HG03175 (cell line): ENCODE data around the gene MBNL3.
A peak's percentile ranks its signal among the peaks of the same experiment; 100 is the strongest.
"Not testable (repeated sequence)": the region's sequence is repeated elsewhere in the genome, so short reads cannot be mapped to it uniquely, and the experiment has no call there.

Experiments used
- ATAC-seq: cut with Tn5 transposase; IDR thresholded peaks from one replicate; pipeline ENCODE4 v1.9.1; 2021; ENCODE audit warnings: mild to moderate bottlenecking, moderate library complexity; ENCODE audit not compliant: unreplicated experiment

Gene MBNL3

GRCh38 chrX:132480581-132481203, 8.1 kb downstream of the MBNL3 start:
- peak; percentile 90 for ATAC-seq

GRCh38 chrX:132474544-132475248, 14.1 kb downstream of the MBNL3 start:
- ATAC-seq = no peak

DNA sequence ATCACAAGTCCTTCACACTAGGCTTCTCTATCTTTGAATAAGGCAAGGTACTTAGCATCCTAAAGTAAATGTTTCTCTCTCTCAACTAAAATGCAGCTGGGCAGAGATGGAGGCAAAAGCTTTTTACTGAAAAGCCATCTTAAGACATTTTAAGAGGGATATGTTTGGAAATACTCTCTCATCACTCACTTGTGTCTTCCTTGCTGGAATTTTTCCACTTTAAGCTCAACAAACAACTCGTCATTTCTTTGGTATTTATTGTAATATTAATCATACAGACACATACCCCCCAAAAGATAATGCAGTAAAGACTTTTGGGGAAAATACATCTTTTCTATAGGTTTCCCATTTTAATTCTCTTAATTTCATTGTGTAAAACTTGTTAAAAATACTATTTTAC, 16.4 kb downstream of the MBNL3 start:
- ATAC-seq = no peak

GRCh38 chrX:132470831-132471230, 18.0 kb downstream of the MBNL3 start:
- no peak for ATAC-seq

DNA sequence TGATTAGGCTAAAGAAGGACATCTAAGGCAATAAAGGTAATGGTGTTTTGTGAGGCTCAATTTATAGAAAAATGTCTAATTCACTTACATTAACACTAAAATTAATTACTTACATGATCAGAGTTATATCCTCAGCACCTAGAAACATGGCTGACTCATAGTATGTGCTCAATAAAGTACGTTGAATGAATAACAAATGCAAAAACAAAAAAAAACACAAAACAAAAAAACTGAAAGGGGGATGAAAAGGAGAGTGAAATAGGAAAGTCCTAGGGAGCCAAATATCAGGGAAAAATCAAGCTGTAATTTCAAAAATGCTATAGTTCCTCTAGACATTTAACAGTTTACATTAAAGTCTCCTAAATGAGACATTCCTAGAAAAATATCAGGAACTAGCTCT, 18.7 kb downstream of the MBNL3 start:
- no peak for ATAC-seq

- no peak for ATAC-seq
Observed at GRCh38 chrX:132468454-132468853, 20.4 kb downstream of the MBNL3 start.

- no peak for ATAC-seq
Observed at GRCh38 chrX:132467989-132468388, 20.8 kb downstream of the MBNL3 start.

DNA sequence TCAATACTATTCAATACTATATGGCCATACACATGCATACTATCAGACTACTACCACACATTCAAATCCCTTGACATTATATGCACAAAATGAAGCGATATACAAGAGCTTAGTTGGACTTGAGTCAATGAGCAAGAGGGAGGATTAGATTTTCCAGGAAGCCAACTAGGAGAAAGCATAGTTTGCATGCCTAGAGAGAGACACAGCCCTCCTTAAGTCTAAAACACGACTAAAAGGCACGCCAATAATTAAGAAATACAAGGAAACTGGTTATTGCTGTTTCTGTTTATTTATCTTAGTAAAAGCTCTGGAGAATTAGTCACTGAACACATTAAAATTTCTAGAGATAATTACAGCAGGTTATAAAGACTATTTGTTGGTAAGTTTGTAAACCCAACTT, 21.8 kb downstream of the MBNL3 start:
- no peak for ATAC-seq

- no peak for ATAC-seq
Observed at GRCh38 chrX:132463411-132463810, 25.4 kb downstream of the MBNL3 start.

DNA sequence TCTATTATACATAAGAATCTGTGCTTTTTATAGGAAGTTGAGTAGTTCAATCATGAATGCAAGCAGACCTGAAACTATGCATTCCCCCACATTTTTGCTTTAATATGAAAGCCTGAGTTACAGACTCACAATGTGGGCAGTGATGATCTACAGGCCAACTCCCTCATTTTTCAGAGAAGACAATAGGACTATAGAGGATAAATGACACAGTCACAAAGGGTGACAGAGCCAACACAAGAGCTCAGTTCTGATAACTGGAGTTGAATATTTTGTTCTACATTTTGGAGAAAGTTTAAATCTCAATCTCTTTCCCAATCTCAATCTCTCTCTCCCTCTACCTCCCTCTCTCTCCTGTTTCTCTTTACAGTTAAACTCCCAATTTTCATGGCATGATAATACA, 27.0 kb downstream of the MBNL3 start:
- no peak for ATAC-seq

- no peak for ATAC-seq
Observed at GRCh38 chrX:132452911-132453550, 35.8 kb downstream of the MBNL3 start.

- ATAC-seq = not testable (repeated sequence)
Observed at GRCh38 chrX:132445909-132446308, 42.9 kb downstream of the MBNL3 start.

DNA sequence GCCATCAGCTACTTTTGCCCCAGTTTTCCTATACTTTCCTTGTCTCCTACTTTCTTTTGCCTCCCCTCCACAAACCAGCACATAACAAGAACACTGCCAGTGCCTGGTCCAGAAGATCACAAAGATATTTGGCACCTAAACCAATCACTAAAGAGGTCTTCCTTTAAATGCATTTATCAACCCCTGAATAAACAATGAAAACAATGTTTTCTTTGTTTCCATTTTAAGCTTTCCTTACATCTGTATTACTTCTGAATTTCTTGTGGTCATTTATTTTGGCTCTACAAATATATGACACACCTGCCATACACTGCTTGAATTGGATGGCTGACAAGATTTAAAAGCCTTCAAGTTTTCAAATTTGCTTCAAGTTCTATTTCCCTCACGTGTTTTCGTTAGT, 43.9 kb downstream of the MBNL3 start:
- ATAC-seq = no peak

- ATAC-seq = no peak
Observed at GRCh38 chrX:132443196-132444135, 45.4 kb downstream of the MBNL3 start.

GRCh38 chrX:132442691-132443090, 46.1 kb downstream of the MBNL3 start:
- no peak for ATAC-seq

- no peak for ATAC-seq
Observed at GRCh38 chrX:132435222-132435621, 53.6 kb downstream of the MBNL3 start.

GRCh38 chrX:132433551-132433950, 55.3 kb downstream of the MBNL3 start:
- no peak for ATAC-seq

GRCh38 chrX:132433001-132433400, 55.8 kb downstream of the MBNL3 start:
- ATAC-seq = no peak

DNA sequence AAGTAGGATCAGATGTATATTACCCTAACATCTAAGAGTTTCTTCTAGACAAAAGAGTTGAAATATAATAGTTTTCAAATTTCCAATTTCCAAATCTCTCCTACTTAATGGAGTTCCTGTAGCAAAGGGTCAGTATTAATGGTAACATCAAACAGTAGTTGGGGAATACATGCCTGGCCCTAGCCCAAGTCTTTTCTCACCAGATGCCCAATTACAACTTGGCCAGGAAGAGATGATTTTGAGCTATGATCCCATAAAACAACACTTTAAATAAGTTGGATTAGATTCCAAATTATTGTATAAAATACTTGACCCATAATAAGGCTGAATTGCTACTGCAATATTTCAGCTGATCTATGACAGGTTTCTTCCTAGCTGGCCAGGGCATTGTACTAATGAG, 59.9 kb downstream of the MBNL3 start:
- no peak for ATAC-seq

DNA sequence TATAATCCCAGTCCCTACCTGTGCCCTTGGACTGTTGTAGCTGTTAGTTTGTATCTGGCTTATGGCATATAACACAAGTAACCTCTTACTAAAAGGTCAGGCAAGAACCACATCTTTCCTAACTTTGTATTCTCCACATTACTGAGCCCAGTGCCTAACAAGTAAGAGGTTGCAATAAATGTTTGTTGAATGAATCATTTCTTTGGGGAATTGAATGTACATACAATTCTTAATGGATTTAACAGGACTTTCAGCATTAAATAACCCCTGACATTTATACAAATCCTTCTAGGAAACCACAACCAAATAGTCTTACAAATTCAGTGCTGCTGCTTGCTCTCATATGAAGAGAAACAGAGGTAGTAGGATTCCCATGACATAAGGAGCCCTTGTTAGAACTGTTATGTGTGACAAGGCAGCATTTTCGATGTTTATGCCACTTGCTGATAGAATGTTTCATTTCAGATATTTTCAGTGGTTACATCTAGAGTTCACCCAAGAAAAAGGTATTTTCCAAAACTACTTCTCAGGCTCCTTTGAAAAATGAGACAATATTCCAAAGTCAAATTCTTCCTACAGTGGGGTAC, 62.0 kb downstream of the MBNL3 start:
- no peak for ATAC-seq
